GM12891 (cell line): ENCODE measurements around the gene RNLS.

Experiments
- PAX5 ChIP-seq: IDR thresholded peaks from 2 replicates; pipeline ENCODE4 v1.6.1; 2011; ENCODE audit warnings: low read length, moderate library complexity, mild to moderate bottlenecking; ENCODE audit not compliant: insufficient read depth, severe bottlenecking
- POLR2A ChIP-seq: IDR thresholded peaks from 2 replicates; pipeline ENCODE4 v1.6.1; 2011; ENCODE audit warnings: low read depth, low read length, control low read depth

GRCh38 chr10:88608052-88608732 lies 25.1 kb upstream of the RNLS start:
- TF ChIP-seq POLR2A: no peak
- TF ChIP-seq PAX5: no peak
